ENCODE results near the gene RASL12. TPM values are rescaled to one million over a fixed set of nuclear protein-coding genes. Genes with fewer than 3 reads are reported as not detected.

Gene RASL12
- polyA plus RNA-seq, 2 of the 4 experiments (the other 2 are of a cell fraction), result 0.08 to 0.34 TPM

DNA sequence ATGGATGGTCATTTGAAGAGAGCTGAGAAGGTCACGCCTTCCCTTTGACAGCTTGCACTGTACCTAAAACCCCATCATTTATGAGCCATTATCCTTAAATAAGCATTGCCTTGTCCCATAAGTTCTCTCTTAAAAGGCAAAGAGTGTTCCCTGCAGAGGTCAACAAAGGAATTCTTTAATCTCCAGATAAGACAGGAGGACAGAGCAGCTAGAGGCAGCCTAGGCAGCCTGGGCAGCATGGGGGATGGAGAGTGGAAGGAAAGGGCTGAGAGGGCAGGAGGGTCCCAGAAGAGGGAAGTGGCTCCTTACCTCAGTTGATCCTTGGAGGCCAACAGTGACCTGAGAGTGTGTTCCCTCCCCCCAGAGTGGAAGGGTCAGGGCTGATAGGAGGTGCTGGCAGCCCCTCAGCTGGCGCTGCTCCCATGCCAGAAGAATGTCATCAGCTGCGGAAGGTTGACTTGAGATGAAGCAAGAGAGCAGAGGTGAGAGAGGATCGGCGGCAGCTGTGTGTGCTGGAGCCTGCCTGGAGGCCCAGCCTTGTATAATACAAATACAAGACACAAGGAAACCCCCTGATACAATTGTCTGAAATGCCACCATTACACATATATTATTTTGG is 21.5 kb upstream of the RASL12 start (continued):
- no peak for TF ChIP-seq RAD21 (conservative IDR thresholded peaks at IDR 0.05 in 1 of 2, IDR thresholded peaks at IDR 0.05 in 1 of 2)

DNA sequence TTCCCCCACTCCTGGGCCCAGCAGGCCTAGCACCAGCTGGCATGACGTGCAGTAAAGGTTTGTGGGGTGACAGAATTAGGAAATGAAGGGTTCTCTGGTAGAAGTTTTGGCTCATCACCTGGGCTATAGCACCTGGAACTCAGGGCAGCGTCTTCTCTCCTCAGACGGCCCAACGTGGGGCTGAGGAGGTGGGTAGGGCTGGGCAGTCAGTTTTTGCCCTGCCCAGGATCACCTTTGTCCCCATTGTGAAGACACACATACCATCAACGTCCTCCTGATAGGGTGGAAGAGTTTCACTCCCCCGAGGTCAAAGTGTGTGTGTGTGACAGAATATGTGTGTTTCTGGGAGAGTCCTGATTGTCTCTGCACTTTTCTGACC is 20.8 kb upstream of the RASL12 start:
- Histone ChIP-seq H3K4me2 (no peak overlapping the region), H3K4me1 (no peaks in the 10 kb centered on the region), H3K4me3 (no peak overlapping the region), H3K27ac (no peak overlapping the region), H3K9me3 (no peaks in the 10 kb centered on the region)
- ChIA-PET POLR2A (no interaction called here), CTCF (interaction anchor here (0.6 to 32.9 kb wide), 5 partner anchors 13 to 55 kb away, joined by 3 to 1280 read pairs (median 23); partner anchors contain the start of genes KBTBD13, RASL12 and SLC51B)
- TF ChIP-seq ZSCAN20 (CRISPR knock-in tag; IDR thresholded peaks at IDR 0.05) (no peak), EHF (CRISPR knock-in tag; IDR thresholded peaks at IDR 0.05) (no peak), KDM1A (IDR thresholded peaks at IDR 0.05; ENCODE audit: low read depth) (no peak), JUNB (IDR thresholded peaks at IDR 0.05) (no peak), CBX2 (IDR thresholded peaks at IDR 0.05; ENCODE audit: borderline replicate concordance, low read depth) (no peak), BHLHE40 (IDR thresholded peaks at IDR 0.05; ENCODE audit: low read depth, low read length) (no peak), JUN (IDR thresholded peaks at IDR 0.05) (no peak), NFE2L2 (conservative IDR thresholded peaks at IDR 0.05; ENCODE audit: low read length) (no peak), BCL3 (IDR thresholded peaks at IDR 0.05) (no peak), FOSB (CRISPR knock-in tag; IDR thresholded peaks at IDR 0.05) (no peak), GATA3 (IDR thresholded peaks at IDR 0.05; ENCODE audit: borderline replicate concordance) (no peak), RCOR1 (IDR thresholded peaks at IDR 0.05; ENCODE audit: low read depth, low read length) (no peak), USF2 (IDR thresholded peaks at IDR 0.05) (no peak), HMGXB4 (CRISPR knock-in tag; IDR thresholded peaks at IDR 0.05; ENCODE audit: borderline replicate concordance) (no peak)
- DNase-seq (ENCODE audit: low read depth in 1 of 2, low spot score in 1 of 2) (no peak), FAIRE-seq (no peak), ATAC-seq (no peak)
- WGBS (ENCODE audit: missing lambda C conversion rate), result 65% methylated on average over 6 of the region's 6 CpGs

DNA sequence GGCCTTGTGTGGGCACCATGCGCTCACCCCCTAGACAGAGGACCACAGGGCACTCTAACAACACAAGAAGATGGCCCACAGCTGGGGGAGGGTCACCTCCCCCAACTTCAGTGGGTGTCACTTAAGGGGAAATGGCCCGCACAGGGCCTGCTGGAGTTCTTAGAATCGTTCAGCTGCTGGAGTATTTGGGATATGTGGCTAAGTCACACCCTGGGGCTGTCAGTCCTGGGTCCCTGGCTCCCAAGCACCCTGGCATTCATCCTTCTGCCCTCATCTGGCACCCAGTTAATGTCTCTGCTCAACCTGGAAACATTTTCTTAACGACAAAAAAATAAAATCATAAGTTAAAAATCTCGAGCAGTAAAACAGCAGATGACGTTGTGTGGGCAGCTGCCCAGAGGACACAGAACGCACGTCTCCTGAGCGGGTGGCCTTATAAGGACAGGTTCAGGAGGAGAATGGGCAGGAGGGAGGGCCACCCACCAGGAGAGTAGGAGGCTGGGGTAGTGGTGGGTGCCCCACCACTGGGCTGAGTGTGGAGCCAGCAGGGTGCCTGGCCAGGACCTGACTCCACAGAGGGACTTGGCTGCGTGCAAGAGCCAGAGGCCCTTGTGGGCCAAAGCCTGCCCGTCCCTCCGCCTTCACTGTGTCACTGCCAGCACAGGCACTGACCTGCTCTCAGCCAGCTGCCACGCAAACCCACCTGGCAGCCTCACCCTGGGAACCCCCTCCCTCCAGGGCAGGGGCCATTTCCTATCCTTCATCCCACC is 20.3 kb upstream of the RASL12 start:
- ChIA-PET POLR2A (no interaction called here), CTCF (interaction anchor here (1.1 to 32.9 kb wide), 9 partner anchors 7 to 63 kb away, joined by 3 to 1280 read pairs (median 8); partner anchors contain the start of genes KBTBD13, RASL12 and SLC51B)
- Histone ChIP-seq H3K4me1 (no peaks in the 10 kb centered on the region), H3K4me2 (no peak overlapping the region), H3K27ac (no peak overlapping the region), H3K4me3 (no peak overlapping the region), H3K9me3 (no peaks in the 10 kb centered on the region)
- FAIRE-seq, result no peak
- no peak for DNase-seq (ENCODE audit: low read depth in 1 of 2, low spot score in 1 of 2)
- ATAC-seq, result no peak
- 88% methylated on average over 13 of the region's 13 CpGs for WGBS (ENCODE audit: missing lambda C conversion rate)
- TF ChIP-seq HMGXB4 (CRISPR knock-in tag; IDR thresholded peaks at IDR 0.05; ENCODE audit: borderline replicate concordance) (no peak), SMC3 (IDR thresholded peaks at IDR 0.05) (no peak), HOXA7 (CRISPR knock-in tag; IDR thresholded peaks at IDR 0.05) (no peak), ATOH8 (CRISPR knock-in tag; IDR thresholded peaks at IDR 0.05; ENCODE audit: low read depth) (no peak), USF2 (IDR thresholded peaks at IDR 0.05) (no peak), RFX5 (IDR thresholded peaks at IDR 0.05) (no peak), HDAC2 (IDR thresholded peaks at IDR 0.05) (no peak), MAZ (IDR thresholded peaks at IDR 0.05; ENCODE audit: borderline replicate concordance, low read depth, low read length) (no peak), EHF (CRISPR knock-in tag; IDR thresholded peaks at IDR 0.05) (no peak), KDM1A (IDR thresholded peaks at IDR 0.05; ENCODE audit: low read depth) (no peak), ZSCAN20 (CRISPR knock-in tag; IDR thresholded peaks at IDR 0.05) (no peak), CBX8 (IDR thresholded peaks at IDR 0.05) (no peak), PHF8 (IDR thresholded peaks at IDR 0.05; ENCODE audit: borderline replicate concordance, low read depth) (no peak)
